ENCODE data around the gene INCENP. TPM values are rescaled to one million over a fixed set of nuclear protein-coding genes. Genes with fewer than 3 reads are reported as not detected.

Gene INCENP
- total and polyA plus RNA-seq, 2 of the 13 experiments (the other 11 are each of a cell fraction or from before 2014, with no cell fraction given): 14.1 to 37.3 TPM

DNA sequence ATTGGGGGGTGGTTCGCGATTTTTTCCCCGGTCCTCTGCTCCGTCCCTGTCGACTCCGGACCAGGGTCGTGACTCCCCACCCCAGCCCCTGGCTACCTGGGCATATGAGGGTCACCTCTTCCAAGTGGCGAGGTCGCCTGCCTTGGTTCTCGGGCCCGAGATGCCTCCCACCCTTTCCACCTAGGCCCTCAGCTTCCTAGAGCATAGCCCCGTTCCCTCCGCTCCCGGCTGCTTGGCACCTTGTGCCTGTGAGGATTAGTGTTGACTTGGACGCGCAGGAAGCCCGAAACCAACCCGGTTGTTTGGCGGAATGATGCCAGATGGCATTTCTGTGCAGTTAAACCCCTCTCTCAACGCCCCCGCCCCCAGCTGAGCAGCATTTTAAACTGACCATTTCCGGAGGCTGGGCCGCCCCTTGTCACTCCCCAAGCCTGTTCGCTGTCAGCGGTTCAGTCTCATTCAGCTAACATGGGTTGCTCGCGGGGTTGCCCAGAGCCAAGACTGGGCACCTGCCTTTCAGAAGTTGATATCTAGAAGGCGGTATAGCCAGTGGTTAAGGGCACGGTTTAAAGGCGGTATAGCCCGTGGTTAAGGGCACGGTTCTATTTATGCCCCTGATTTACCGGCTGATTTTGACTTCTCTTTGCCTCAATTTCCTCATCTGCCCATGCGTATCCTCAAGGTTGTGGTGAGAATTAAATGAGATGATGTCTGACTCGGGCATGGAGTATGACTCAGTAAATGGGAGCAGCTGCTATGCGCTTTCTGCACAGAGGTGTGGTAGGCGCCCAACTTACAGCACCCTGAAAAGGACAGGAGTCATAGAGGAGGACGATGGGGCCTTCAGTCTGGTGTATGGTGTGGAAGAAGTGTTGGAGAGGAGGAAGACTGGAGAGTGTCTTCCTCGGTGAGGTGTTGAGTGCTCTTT, 639 bp downstream of the INCENP start (continued):
- TF ChIP-seq, protein P1, sequence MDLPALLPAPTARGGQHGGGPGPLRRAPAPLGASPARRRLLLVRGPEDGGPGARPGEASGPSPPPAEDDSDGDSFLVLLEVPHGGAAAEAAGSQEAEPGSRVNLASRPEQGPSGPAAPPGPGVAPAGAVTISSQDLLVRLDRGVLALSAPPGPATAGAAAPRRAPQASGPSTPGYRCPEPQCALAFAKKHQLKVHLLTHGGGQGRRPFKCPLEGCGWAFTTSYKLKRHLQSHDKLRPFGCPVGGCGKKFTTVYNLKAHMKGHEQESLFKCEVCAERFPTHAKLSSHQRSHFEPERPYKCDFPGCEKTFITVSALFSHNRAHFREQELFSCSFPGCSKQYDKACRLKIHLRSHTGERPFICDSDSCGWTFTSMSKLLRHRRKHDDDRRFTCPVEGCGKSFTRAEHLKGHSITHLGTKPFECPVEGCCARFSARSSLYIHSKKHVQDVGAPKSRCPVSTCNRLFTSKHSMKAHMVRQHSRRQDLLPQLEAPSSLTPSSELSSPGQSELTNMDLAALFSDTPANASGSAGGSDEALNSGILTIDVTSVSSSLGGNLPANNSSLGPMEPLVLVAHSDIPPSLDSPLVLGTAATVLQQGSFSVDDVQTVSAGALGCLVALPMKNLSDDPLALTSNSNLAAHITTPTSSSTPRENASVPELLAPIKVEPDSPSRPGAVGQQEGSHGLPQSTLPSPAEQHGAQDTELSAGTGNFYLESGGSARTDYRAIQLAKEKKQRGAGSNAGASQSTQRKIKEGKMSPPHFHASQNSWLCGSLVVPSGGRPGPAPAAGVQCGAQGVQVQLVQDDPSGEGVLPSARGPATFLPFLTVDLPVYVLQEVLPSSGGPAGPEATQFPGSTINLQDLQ (CRISPR knock-in tag; IDR thresholded peaks at IDR 0.05): no peak
- TF ChIP-seq ZMAT3 (CRISPR knock-in tag; conservative IDR thresholded peaks at IDR 0.05) (0 out of 2 replicates have a peak, but pooled peaks have one; percentile 14), FOXC1 (CRISPR knock-in tag; IDR thresholded peaks at IDR 0.05; ENCODE audit: borderline replicate concordance) (peak; percentile 66), ZC3H4 (CRISPR knock-in tag; IDR thresholded peaks at IDR 0.05; ENCODE audit: borderline replicate concordance) (no peak), ZNF326 (CRISPR knock-in tag; IDR thresholded peaks at IDR 0.05; ENCODE audit: borderline replicate concordance) (no peak), ZNF670 (CRISPR knock-in tag; IDR thresholded peaks at IDR 0.05; ENCODE audit: borderline replicate concordance) (no peak), ZNF382 (CRISPR knock-in tag; IDR thresholded peaks at IDR 0.05; ENCODE audit: borderline replicate concordance) (no peak), EP300 (IDR thresholded peaks at IDR 0.05; ENCODE audit: low read depth in 2 of 2, low read length in 2 of 2) (no peak), EP300 (CRISPR knock-in tag; IDR thresholded peaks at IDR 0.05; ENCODE audit: borderline replicate concordance) (no peak), MAF1 (CRISPR knock-in tag; IDR thresholded peaks at IDR 0.05; ENCODE audit: borderline replicate concordance) (0 out of 2 replicates have a peak, but pooled peaks have one; percentile 46), HNRNPK (IDR thresholded peaks at IDR 0.05; ENCODE audit: low read depth, low read length, poor library complexity, severe bottlenecking) (no peak), ZNF605 (CRISPR knock-in tag; IDR thresholded peaks at IDR 0.05) (peak; percentile 53; the same call in 1 of the 2 replicates), ZNF883 (CRISPR knock-in tag; IDR thresholded peaks at IDR 0.05; ENCODE audit: not compliant biosample characterization) (no peak), ZKSCAN5 (CRISPR knock-in tag; IDR thresholded peaks at IDR 0.05) (no peak), ZNF816 (CRISPR knock-in tag; IDR thresholded peaks at IDR 0.05; ENCODE audit: borderline replicate concordance) (no peak), ZNF20 (CRISPR knock-in tag; IDR thresholded peaks at IDR 0.05) (no peak), PITX1 (CRISPR knock-in tag; IDR thresholded peaks at IDR 0.05) (no peak), KDM4B (CRISPR knock-in tag; IDR thresholded peaks at IDR 0.05) (no peak), MXI1 (IDR thresholded peaks at IDR 0.05; ENCODE audit: borderline replicate concordance, low read depth, low read length) (no peak)
- TF ChIP-seq, protein P2, sequence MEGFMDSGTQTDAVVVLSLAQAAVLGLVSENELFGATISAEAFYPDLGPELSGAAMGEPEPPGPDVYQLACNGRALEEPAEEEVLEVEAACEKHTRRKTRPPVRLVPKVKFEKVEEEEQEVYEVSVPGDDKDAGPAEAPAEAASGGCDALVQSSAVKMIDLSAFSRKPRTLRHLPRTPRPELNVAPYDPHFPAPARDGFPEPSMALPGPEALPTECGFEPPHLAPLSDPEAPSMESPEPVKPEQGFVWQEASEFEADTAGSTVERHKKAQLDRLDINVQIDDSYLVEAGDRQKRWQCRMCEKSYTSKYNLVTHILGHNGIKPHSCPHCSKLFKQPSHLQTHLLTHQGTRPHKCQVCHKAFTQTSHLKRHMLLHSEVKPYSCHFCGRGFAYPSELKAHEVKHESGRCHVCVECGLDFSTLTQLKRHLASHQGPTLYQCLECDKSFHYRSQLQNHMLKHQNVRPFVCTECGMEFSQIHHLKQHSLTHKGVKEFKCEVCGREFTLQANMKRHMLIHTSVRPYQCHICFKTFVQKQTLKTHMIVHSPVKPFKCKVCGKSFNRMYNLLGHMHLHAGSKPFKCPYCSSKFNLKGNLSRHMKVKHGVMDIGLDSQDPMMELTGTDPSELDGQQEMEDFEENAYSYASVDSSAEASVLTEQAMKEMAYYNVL (CRISPR knock-in tag; IDR thresholded peaks at IDR 0.05; ENCODE audit: borderline replicate concordance): no peak

Measured in HepG2 (cell line).